Prostate gland (tissue), 2 donors: ENCODE measurements around the gene LMO2.

Experiments used
- CTCF ChIP-seq, 4 experiments: fragments of 200-600 bp in 2 of 4; fragments of 450-650 bp in 2 of 4; sonication (generic) in 2 of 4; IDR thresholded peaks; 1 replicate in 3 of 4; 2 replicates in 1 of 4; pipeline ENCODE4 v1.5.1; 2016 to 2019; ENCODE audit warnings: antibody characterized with exemption in 4 of 4, mild to moderate bottlenecking in 2 of 4, moderate library complexity in 2 of 4
- POLR2A ChIP-seq: fragments of 450-650 bp; IDR thresholded peaks from one replicate; pipeline ENCODE4 v1.6.1; 2016; ENCODE audit warnings: antibody characterized with exemption, mild to moderate bottlenecking

GRCh38 chr11:33847251-33847650, 44.6 kb downstream of the LMO2 start:
- TF ChIP-seq POLR2A (no peak), CTCF (IDR thresholded peaks at IDR 0.05) (no peak)
